Measurements from ENCODE around the gene USP6NL. TPM values are rescaled to one million over a fixed set of nuclear protein-coding genes. Genes with fewer than 3 reads are reported as not detected.

Gene USP6NL
- total and polyA plus RNA-seq, 9 of the 15 experiments (the other 6 are each of a cell fraction or from before 2014, with no cell fraction given), result 3.2 to 26.6 (median 19.8) TPM

DNA sequence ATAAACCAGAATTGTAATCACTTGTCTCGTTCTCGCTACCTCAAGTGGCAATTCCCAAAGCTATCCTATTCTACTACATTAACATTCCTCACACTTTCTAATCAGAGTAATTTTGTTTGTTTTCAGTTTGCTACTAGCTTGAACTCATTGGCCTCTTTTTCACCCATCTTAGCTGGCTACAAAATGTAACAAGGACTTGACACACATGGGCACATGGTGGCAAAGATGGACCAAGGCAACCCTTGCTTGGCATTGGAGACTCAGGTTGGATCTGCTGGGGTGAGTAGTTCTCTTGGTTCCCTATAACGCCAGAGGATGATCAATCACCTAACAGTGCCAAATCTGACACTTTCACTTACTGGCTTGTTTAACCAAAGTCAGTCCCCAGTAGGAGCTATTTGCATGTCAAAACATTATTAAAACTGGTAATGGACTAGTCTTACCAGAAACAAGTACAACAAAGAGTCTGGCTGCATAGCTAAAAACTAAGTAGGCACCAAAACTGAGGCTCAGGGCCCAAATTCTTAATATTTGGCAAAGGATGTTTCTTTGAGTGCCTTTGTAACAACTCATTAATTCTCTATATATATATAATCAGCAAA, 1.9 kb downstream of the USP6NL start:
- BruUV-seq (replicated peaks), result TSS peak; percentile 36
- CTCF ChIA-PET (ENCODE audit: low intra/inter-chr PET ratio), result no interaction called here
- H3K9ac ChIP-seq (ENCODE audit: insufficient read depth in 1 of 2, low read depth in 2 of 2, low read length in 2 of 2), result peak overlapping the region; percentile 74 to 85
- no peak overlapping the region for H2AFZ ChIP-seq (ENCODE audit: low read depth, low read length)
- POLR2A ChIA-PET, result interaction anchor here (0.6 to 3.7 kb wide), 8 partner anchors 8 to 158 kb away, joined by 3 to 18 read pairs (median 5); no protein-coding TSS in a partner anchor
- H3K27me3 ChIP-seq (ENCODE audit: control insufficient read depth in 2 of 2, insufficient read depth in 2 of 2, low read length in 2 of 2), result no peaks in the 10 kb centered on the region
- peak overlapping the region; percentile 85 for H3K4me2 ChIP-seq (ENCODE audit: insufficient read depth, low read length)
- no peak for DNase-seq (ENCODE audit: extremely low read depth in 1 of 4, low spot score in 3 of 4)
- no peak for TF ChIP-seq ETV6 (IDR thresholded peaks at IDR 0.05; ENCODE audit: borderline replicate concordance in 1 of 2, low read depth in 2 of 2, low read length in 1 of 2)
- 0 out of 2 replicates have a peak, but pooled peaks have one; percentile 11 for TF ChIP-seq ETV6 (CRISPR knock-in tag; IDR thresholded peaks at IDR 0.05; ENCODE audit: borderline replicate concordance)
- TF ChIP-seq, protein P1, sequence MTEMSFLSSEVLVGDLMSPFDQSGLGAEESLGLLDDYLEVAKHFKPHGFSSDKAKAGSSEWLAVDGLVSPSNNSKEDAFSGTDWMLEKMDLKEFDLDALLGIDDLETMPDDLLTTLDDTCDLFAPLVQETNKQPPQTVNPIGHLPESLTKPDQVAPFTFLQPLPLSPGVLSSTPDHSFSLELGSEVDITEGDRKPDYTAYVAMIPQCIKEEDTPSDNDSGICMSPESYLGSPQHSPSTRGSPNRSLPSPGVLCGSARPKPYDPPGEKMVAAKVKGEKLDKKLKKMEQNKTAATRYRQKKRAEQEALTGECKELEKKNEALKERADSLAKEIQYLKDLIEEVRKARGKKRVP (CRISPR knock-in tag; IDR thresholded peaks at IDR 0.05), result no peak
- TF ChIP-seq PPARD (CRISPR knock-in tag; IDR thresholded peaks at IDR 0.05), result no peak
- TF ChIP-seq ZNF347 (CRISPR knock-in tag; IDR thresholded peaks at IDR 0.05; ENCODE audit: low read depth), result no peak
- peak; percentile 57 for TF ChIP-seq CHD1 (IDR thresholded peaks at IDR 0.05; ENCODE audit: low read length)
- TF ChIP-seq, protein P2, sequence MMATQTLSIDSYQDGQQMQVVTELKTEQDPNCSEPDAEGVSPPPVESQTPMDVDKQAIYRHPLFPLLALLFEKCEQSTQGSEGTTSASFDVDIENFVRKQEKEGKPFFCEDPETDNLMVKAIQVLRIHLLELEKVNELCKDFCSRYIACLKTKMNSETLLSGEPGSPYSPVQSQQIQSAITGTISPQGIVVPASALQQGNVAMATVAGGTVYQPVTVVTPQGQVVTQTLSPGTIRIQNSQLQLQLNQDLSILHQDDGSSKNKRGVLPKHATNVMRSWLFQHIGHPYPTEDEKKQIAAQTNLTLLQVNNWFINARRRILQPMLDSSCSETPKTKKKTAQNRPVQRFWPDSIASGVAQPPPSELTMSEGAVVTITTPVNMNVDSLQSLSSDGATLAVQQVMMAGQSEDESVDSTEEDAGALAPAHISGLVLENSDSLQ (IDR thresholded peaks at IDR 0.05), result peak; percentile 75
- TF ChIP-seq, protein P3, sequence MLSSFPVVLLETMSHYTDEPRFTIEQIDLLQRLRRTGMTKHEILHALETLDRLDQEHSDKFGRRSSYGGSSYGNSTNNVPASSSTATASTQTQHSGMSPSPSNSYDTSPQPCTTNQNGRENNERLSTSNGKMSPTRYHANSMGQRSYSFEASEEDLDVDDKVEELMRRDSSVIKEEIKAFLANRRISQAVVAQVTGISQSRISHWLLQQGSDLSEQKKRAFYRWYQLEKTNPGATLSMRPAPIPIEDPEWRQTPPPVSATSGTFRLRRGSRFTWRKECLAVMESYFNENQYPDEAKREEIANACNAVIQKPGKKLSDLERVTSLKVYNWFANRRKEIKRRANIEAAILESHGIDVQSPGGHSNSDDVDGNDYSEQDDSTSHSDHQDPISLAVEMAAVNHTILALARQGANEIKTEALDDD (IDR thresholded peaks at IDR 0.05), result peak; percentile 92
- TF ChIP-seq MEIS2 (IDR thresholded peaks at IDR 0.05; ENCODE audit: partially characterized antibody), result peak; percentile 89
- TF ChIP-seq DMBX1 (CRISPR knock-in tag; IDR thresholded peaks at IDR 0.05; ENCODE audit: borderline replicate concordance), result no peak
- no peak for TF ChIP-seq PBX2 (CRISPR knock-in tag; IDR thresholded peaks at IDR 0.05; ENCODE audit: low read depth)
- TF ChIP-seq PBX2 (tag; conservative IDR thresholded peaks at IDR 0.05; ENCODE audit: low read depth), result peak; percentile 75
- TF ChIP-seq, protein P4, sequence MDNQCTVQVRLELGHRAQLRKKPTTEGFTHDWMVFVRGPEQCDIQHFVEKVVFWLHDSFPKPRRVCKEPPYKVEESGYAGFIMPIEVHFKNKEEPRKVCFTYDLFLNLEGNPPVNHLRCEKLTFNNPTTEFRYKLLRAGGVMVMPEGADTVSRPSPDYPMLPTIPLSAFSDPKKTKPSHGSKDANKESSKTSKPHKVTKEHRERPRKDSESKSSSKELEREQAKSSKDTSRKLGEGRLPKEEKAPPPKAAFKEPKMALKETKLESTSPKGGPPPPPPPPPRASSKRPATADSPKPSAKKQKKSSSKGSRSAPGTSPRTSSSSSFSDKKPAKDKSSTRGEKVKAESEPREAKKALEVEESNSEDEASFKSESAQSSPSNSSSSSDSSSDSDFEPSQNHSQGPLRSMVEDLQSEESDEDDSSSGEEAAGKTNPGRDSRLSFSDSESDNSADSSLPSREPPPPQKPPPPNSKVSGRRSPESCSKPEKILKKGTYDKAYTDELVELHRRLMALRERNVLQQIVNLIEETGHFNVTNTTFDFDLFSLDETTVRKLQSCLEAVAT (IDR thresholded peaks at IDR 0.05), result 0 out of 4 replicates have a peak, but pooled peaks of 1 of the 2 experiments have one; percentile 25
- intact Hi-C loops (cut with micrococcal nuclease) (loop anchor here (2.0 to 10.0 kb wide), 4 partner anchors 72 to 285 kb away; no protein-coding TSS in a partner anchor), in situ Hi-C loops (cut with MboI) (no loop called here)
- FAIRE-seq, result no peak
- H3K27ac ChIP-seq (ENCODE audit: extremely low read depth, low read depth, low read length), result peak overlapping the region; percentile 24
- 33% methylated on average over 3 of the region's 3 CpGs for WGBS (ENCODE audit: insufficient coverage, low coverage, missing lambda C conversion rate)
- peaks cover 68% of the 10 kb centered on the region for H3K79me2 ChIP-seq (ENCODE audit: control insufficient read depth, insufficient read depth, low read length)
- no peak for ATAC-seq
- H3K4me3 ChIP-seq, result peak overlapping the region; percentile 79
- peaks cover 27 to 41% of the 10 kb centered on the region in 2 experiments for H3K4me1 ChIP-seq (replicated peaks in 1 of 2; ENCODE audit: control insufficient read depth in 2 of 2, insufficient read depth in 2 of 2, low read length in 2 of 2)
- H3K9me3 ChIP-seq (replicated peaks; ENCODE audit: control insufficient read depth, insufficient read depth, low read depth, low read length), result no peaks in the 10 kb centered on the region
- no peaks in the 10 kb centered on the region for H3K9me1 ChIP-seq (ENCODE audit: control insufficient read depth, insufficient read depth, low read length)
- no peaks in the 10 kb centered on the region for H3K36me3 ChIP-seq (ENCODE audit: control insufficient read depth, insufficient read depth, low read length)
- 0 out of 2 replicates have a peak, but pooled peaks cover 7% of the 10 kb centered on the region for H4K20me1 ChIP-seq (replicated peaks; ENCODE audit: control insufficient read depth, insufficient read depth, low read length)
